Lung (tissue), 12 donors: ENCODE data around the gene CLIP3. TPM values are rescaled to one million over a fixed set of nuclear protein-coding genes. Genes with fewer than 3 reads are reported as not detected.

Source experiments
- ATAC-seq: fragments of 200-7000 bp; cut with Tn5 transposase; one replicate; pipeline ENCODE4 v1.9.1; 2020; ENCODE audit warnings: moderate number of reproducible peaks; ENCODE audit not compliant: insufficient read depth, low FRiP score
- DNase-seq, 3 donors: peaks; one replicate each; pipeline ENCODE4 v3.0.0-alpha.2; 2013 to 2017
- H3K27ac ChIP-seq, 2 donors: one replicate each; pipeline ENCODE4 v1.5.1; 2013; ENCODE audit warnings: mild to moderate bottlenecking in 2 of 2, moderate library complexity in 2 of 2, control low read depth in 1 of 2, inconsistent platforms in 1 of 2, low read depth in 1 of 2, low read length in 1 of 2
- H3K27me3 ChIP-seq, 3 donors: one replicate each; pipeline ENCODE4 v1.5.1; 2013; ENCODE audit warnings: low read length in 2 of 3; ENCODE audit not compliant: control insufficient read depth in 3 of 3, insufficient read depth in 3 of 3
- H3K36me3 ChIP-seq, 4 donors: one replicate each; pipeline ENCODE4 v1.5.1; 2013; ENCODE audit warnings: low read length in 4 of 4, mild to moderate bottlenecking in 1 of 4, moderate library complexity in 1 of 4; ENCODE audit not compliant: control insufficient read depth in 4 of 4, insufficient read depth in 4 of 4
- H3K4me1 ChIP-seq, 5 donors: one replicate each; pipeline ENCODE4 v1.5.1; 2013; ENCODE audit warnings: low read length in 5 of 5, mild to moderate bottlenecking in 2 of 5, moderate library complexity in 1 of 5; ENCODE audit not compliant: control insufficient read depth in 5 of 5, insufficient read depth in 5 of 5
- H3K4me3 ChIP-seq: one replicate; pipeline ENCODE4 v1.5.1; 2013; ENCODE audit warnings: mild to moderate bottlenecking, control low read depth, moderate library complexity
- H3K9ac ChIP-seq, 2 donors: one replicate each; pipeline ENCODE4 v1.5.1; 2013; ENCODE audit warnings: low read length in 2 of 2, control low read depth in 1 of 2; ENCODE audit not compliant: insufficient read depth in 1 of 2
- H3K9me3 ChIP-seq, 4 donors: one replicate each; pipeline ENCODE4 v1.5.1; 2013; ENCODE audit warnings: low read length in 3 of 4, mild to moderate bottlenecking in 1 of 4, moderate library complexity in 1 of 4; ENCODE audit not compliant: control insufficient read depth in 4 of 4, insufficient read depth in 3 of 4
- CTCF ChIP-seq: IDR thresholded peaks from 2 replicates; pipeline ENCODE4 v1.5.1; 2012; ENCODE audit warnings: mild to moderate bottlenecking; ENCODE audit errors: control extremely low read depth, extremely low read depth
- WGBS, 2 donors: extraction: QIAGEN DNeasy Blood & Tissue Kit; methylation state at CpG; one replicate each; pipeline ENCODE4 v1.1.7; 2013; 5-methylcytosine and 5-hydroxymethylcytosine counted together
- polyA plus RNA-seq, 2 donors: library from polyadenylated mRNA; stranded (reverse); fragments of 200-250 nt; gene quantifications; one replicate each; pipeline ENCODE4 v1.2.1, GENCODE V29; 2013
- total RNA-seq, 2 donors: library from RNA; depleted of rRNA in 1 of 2; stranded (reverse); fragments of >200 nt in 1 of 2; gene quantifications; one replicate each; pipeline ENCODE4 v1.2.1, GENCODE V29; 2014 to 2021
- donor health status: control.
- donor health status: control.
- donor health status: Bipolar disorder and iron deficiency.
- donor health status: healthy.
- donor health status: DM: yes; HTN: yes; CAD: no.

Gene CLIP3
- total and polyA plus RNA-seq, 4 donors: 1.6 to 17.6 (median 5.3) TPM

GRCh38 chr19:36019061-36019670 is 13.5 kb downstream of the CLIP3 start:
- peaks cover 0 to 6% (median 0%) of the 10 kb centered on the region in 5 donors for H3K4me1 ChIP-seq
- no peaks in the 10 kb centered on the region for H3K27me3 ChIP-seq
- peaks cover 0 to 26% (median 8%) of the 10 kb centered on the region in 4 donors for H3K36me3 ChIP-seq
- WGBS, 2 donors: 94 to 95% methylated on average over 22 of the region's 22 CpGs
- H3K4me3 ChIP-seq: no peak overlapping the region
- ATAC-seq: no peak
- H3K9ac ChIP-seq: no peak overlapping the region
- no peak for DNase-seq
- H3K27ac ChIP-seq: no peak overlapping the region
- no peak for TF ChIP-seq CTCF
- H3K9me3 ChIP-seq: no peaks in the 10 kb centered on the region

GRCh38 chr19:36014012-36014924 is 18.4 kb downstream of the CLIP3 start, which contains the start of gene ALKBH6:
TSS of gene ALKBH6 (minus strand) at chr19:36014213. CDS start at chr19:36013397, 816 bp downstream.
- peak within 1 kb of the TSS; percentile 59 to 87 for H3K9ac ChIP-seq
- H3K9me3 ChIP-seq: no peaks in the 10 kb centered on the region
- peak within 1 kb of the TSS; percentile 79 to 80 for H3K27ac ChIP-seq
- H3K36me3 ChIP-seq: peaks cover 0 to 4% (median 1%) of the 10 kb centered on the region in 4 donors
- peak; percentile 96 for ATAC-seq
- DNase-seq: peak; percentile 99 to 100 (median 99)
- WGBS, 2 donors: 2% methylated on average over 42 of the region's 42 CpGs
- TF ChIP-seq CTCF: no peak
- H3K27me3 ChIP-seq: no peaks in the 10 kb centered on the region
- peak within 1 kb of the TSS; percentile 60 for H3K4me3 ChIP-seq
- H3K4me1 ChIP-seq: peaks cover 0 to 14% (median 3%) of the 10 kb centered on the region in 5 donors

- no peak for TF ChIP-seq CTCF
Measured at GRCh38 chr19:36013280-36014011, 19.2 kb downstream of the CLIP3 start.

More at GRCh38 chr19:36013280-36014011, 19.2 kb downstream of the CLIP3 start:
- Histone ChIP-seq H3K27ac (peak overlapping the region; percentile 79 to 80), H3K9ac (peak overlapping the region; percentile 59 to 87), H3K27me3 (no peaks in the 10 kb centered on the region), H3K9me3 (no peaks in the 10 kb centered on the region), H3K4me1 (peaks cover 0 to 14% (median 3%) of the 10 kb centered on the region in 5 donors), H3K4me3 (peak overlapping the region; percentile 60), H3K36me3 (peaks cover 0 to 4% (median 1%) of the 10 kb centered on the region in 4 donors)
- no peak for DNase-seq
- no peak for ATAC-seq
- 32 to 33% methylated on average over 15 of the region's 15 CpGs for WGBS, 2 donors
